ENCODE data around the gene DOCK8. TPM values are rescaled to one million over a fixed set of nuclear protein-coding genes. Genes with fewer than 3 reads are reported as not detected.

DOCK8 gene
- total and polyA plus RNA-seq, 10 of the 15 experiments (the other 5 are each of a cell fraction or from before 2014, with no cell fraction given) = 35.4 to 100 (median 44.7) TPM

- TF ChIP-seq E2F8 (IDR thresholded peaks at IDR 0.05; ENCODE audit: low read depth, partially characterized antibody) (no peak), ZNF592 (IDR thresholded peaks at IDR 0.05) (no peak)
Observed at GRCh38 chr9:463455-464171, 248.9 kb downstream of the DOCK8 start (continued).

- CTCF ChIA-PET = no interaction called here
- intact Hi-C loops (cut with micrococcal nuclease; ENCODE audit: unreplicated experiment) (no loop called here), in situ Hi-C loops (cut with MboI) (no loop called here)
- SMC1A ChIA-PET (ENCODE audit: uncharacterized antibody, unreplicated experiment) = no interaction called here
- H3K4me2 ChIP-seq (ENCODE audit: control insufficient read depth, insufficient read depth) = no peak overlapping the region
- H3K4me3 ChIP-seq = no peak overlapping the region
- no peaks in the 10 kb centered on the region for H4K20me1 ChIP-seq (ENCODE audit: control insufficient read depth, insufficient read depth)
- no peaks in the 10 kb centered on the region for H3K9me3 ChIP-seq (replicated peaks; ENCODE audit: control insufficient read depth, insufficient read depth, low read length)
- ATAC-seq (no peak), DNase-seq (ENCODE audit: low read depth, low spot score) (no peak), FAIRE-seq (no peak)
- H3K9ac ChIP-seq (ENCODE audit: control insufficient read depth, insufficient read depth, low read length) = no peak overlapping the region
- POLR2A ChIA-PET = no interaction called here
- WGBS (ENCODE audit: insufficient coverage, insufficient replicate concordance, low lambda C conversion rate, missing lambda C conversion rate) = 50% methylated on average over 1 of the region's 1 CpG
- no TSS peak for BruUV-seq (replicated peaks)
- peaks cover 4 to 19% of the 10 kb centered on the region in 2 experiments for H3K36me3 ChIP-seq (ENCODE audit: control insufficient read depth in 2 of 2, insufficient read depth in 2 of 2, low read length in 1 of 2)
- H3K79me2 ChIP-seq (ENCODE audit: control insufficient read depth, insufficient read depth, low read length) = no peaks in the 10 kb centered on the region; the same call in 1 of the 2 replicates
- no peak overlapping the region for H2AFZ ChIP-seq (ENCODE audit: control insufficient read depth, low read depth, low read length)
- H3K27me3 ChIP-seq (replicated peaks in 1 of 2; ENCODE audit: control insufficient read depth in 2 of 2, insufficient read depth in 2 of 2, low read length in 1 of 2) = no peaks in the 10 kb centered on the region
- peaks cover 18% of the 10 kb centered on the region for H3K4me1 ChIP-seq (ENCODE audit: control insufficient read depth, insufficient read depth, low read length)
- RAD21 ChIA-PET (ENCODE audit: unreplicated experiment) = no interaction called here
- H3K27ac ChIP-seq (ENCODE audit: control insufficient read depth, insufficient read depth) = no peak overlapping the region
- no peak for TF ChIP-seq CEBPZ (IDR thresholded peaks at IDR 0.05; ENCODE audit: low read depth, low read length)
- TF ChIP-seq ATF3 (IDR thresholded peaks at IDR 0.05; ENCODE audit: borderline replicate concordance, extremely low read depth, low read depth, low read length) = no peak
- TF ChIP-seq ZNF217 (IDR thresholded peaks at IDR 0.05) = no peak
- TF ChIP-seq SP1 (IDR thresholded peaks at IDR 0.05; ENCODE audit: low read depth, low read length) = no peak
- no peak for TF ChIP-seq RELB (IDR thresholded peaks at IDR 0.05; ENCODE audit: low read depth)
- TF ChIP-seq CHD4 (IDR thresholded peaks at IDR 0.05) = no peak
- no peak for TF ChIP-seq HCFC1 (IDR thresholded peaks at IDR 0.05; ENCODE audit: low read length)
Observed at GRCh38 chr9:466747-467146, 252.1 kb downstream of the DOCK8 start.

All from GM12878 (cell line).